Ishikawa (cell line): ENCODE data around the gene APBA2.

ENCODE experiments used
- CEBPB ChIP-seq: IDR thresholded peaks from 2 replicates; pipeline ENCODE4 v1.6.1; 2012
- CREB1 ChIP-seq: IDR thresholded peaks from 2 replicates; pipeline ENCODE4 v1.6.1; 2012; ENCODE audit warnings: low read depth
- EGR1 ChIP-seq: IDR thresholded peaks from 2 replicates; pipeline ENCODE4 v1.6.1; 2012
- EP300 ChIP-seq: IDR thresholded peaks from 2 replicates; pipeline ENCODE4 v1.6.1; 2012; ENCODE audit warnings: borderline replicate concordance
- FOXM1 ChIP-seq: IDR thresholded peaks from 2 replicates; pipeline ENCODE4 v1.6.1; 2012; ENCODE audit warnings: low read depth, borderline replicate concordance
- NFIC ChIP-seq: IDR thresholded peaks from 2 replicates; pipeline ENCODE4 v1.6.1; 2012
- RAD21 ChIP-seq: IDR thresholded peaks from 2 replicates; pipeline ENCODE4 v1.6.1; 2012; ENCODE audit warnings: low read depth
- TAF1 ChIP-seq: IDR thresholded peaks from 2 replicates; pipeline ENCODE4 v1.6.1; 2012; ENCODE audit warnings: low read depth, mild to moderate bottlenecking
- TCF12 ChIP-seq: IDR thresholded peaks from 2 replicates; pipeline ENCODE4 v1.6.1; 2012; ENCODE audit warnings: low read depth
- TEAD4 ChIP-seq: IDR thresholded peaks from 2 replicates; pipeline ENCODE4 v1.6.1; 2012
- YY1 ChIP-seq: IDR thresholded peaks from 2 replicates; pipeline ENCODE4 v1.6.1; 2012; ENCODE audit warnings: low read depth
- ZBTB7A ChIP-seq: IDR thresholded peaks from 2 replicates; pipeline ENCODE4 v1.6.1; 2012; ENCODE audit warnings: low read depth
- TF ChIP-seq, protein P1 (sequence below): IDR thresholded peaks from 2 replicates; pipeline ENCODE4 v1.6.1; 2012
- TF ChIP-seq, protein P2 (sequence below): IDR thresholded peaks from 2 replicates; pipeline ENCODE4 v1.6.1; 2012
- TF ChIP-seq, protein P3 (sequence below): IDR thresholded peaks from 2 replicates; pipeline ENCODE4 v1.6.1; 2012; ENCODE audit warnings: low read depth, mild to moderate bottlenecking

Gene APBA2

DNA sequence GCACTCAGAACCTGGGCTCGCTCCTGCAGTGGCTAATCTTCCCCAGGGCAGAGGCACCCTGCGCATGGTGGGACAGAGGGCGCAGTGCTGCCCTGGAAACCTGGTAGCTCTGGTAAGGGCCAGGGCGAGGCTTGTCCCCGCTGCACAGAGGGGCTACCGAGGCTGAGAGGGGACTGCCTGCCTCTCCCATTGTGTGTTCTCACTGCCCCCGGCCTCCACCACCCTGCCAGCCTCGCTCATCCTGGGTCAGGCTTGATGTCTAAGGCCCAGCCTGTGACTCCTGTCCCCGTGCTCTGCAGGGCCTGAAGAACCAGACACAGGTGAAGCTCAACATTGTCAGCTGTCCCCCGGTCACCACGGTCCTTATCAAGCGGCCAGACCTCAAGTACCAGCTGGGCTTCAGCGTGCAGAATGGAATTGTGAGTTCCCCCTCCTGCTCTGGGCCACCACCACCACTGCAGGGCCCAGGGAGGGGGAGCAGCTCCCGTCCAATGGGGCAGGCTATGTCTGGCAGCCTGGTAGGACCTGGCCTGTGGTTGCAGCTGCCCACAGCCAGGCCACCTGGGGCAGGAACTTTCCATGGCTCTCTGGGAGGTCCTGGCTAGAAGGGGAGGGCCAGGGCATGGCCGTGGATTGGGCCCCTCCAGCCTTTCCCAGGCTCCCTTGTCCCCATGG is 222.3 kb downstream of the APBA2 start:
- TF ChIP-seq RAD21: no peak
- no peak for TF ChIP-seq EP300
- no peak for TF ChIP-seq TCF12
- TF ChIP-seq, protein P1, sequence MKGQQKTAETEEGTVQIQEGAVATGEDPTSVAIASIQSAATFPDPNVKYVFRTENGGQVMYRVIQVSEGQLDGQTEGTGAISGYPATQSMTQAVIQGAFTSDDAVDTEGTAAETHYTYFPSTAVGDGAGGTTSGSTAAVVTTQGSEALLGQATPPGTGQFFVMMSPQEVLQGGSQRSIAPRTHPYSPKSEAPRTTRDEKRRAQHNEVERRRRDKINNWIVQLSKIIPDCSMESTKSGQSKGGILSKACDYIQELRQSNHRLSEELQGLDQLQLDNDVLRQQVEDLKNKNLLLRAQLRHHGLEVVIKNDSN: no peak
- no peak for TF ChIP-seq FOXM1
- no peak for TF ChIP-seq EGR1

DNA sequence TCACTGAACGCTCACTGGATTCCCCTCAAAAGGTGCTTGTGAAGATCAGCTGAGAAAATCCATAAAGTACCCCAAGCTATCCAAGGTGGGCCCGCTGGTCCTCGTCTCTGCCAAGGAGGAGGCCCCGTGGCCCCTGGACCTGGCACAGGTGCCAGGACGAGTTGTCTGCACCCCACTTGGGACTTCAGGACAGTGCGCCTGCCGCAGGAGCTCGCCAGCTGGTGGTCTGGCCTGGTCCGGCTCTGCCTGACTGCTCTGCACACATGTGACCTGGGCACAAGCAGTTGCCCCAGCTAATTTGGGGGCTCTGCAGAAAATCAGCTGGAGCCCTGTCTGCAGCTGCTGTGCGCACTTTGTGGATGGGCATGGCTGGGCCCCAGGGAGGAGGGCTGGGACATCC is 224.0 kb downstream of the APBA2 start:
- TF ChIP-seq, protein P1: no peak

DNA sequence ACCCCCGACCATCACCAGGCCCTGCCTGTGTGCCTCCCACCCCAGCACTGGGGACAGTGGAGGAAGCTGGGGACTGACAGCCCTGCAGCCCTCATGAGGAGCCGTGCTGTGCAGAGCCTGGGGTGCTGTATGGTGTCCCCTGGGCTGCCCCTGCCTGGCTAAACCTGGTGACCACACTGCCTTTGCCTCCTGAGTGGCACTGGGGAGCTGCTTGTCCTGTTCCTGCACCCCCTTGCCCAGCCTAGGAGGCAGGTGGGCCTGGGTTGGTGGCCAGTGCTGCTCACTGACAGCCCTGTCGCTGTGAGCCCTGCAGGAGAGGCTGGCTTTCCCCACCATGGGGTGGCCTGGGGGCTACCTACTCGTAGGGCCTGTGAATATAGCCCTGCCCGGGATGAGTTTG is 224.4 kb downstream of the APBA2 start:
- TF ChIP-seq CREB1 (no peak), TEAD4 (no peak), EP300 (no peak), TCF12 (no peak), TAF1 (no peak), ZBTB7A (no peak), NFIC (no peak)
- TF ChIP-seq, protein P2, sequence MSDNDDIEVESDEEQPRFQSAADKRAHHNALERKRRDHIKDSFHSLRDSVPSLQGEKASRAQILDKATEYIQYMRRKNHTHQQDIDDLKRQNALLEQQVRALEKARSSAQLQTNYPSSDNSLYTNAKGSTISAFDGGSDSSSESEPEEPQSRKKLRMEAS: no peak
- TF ChIP-seq, protein P1: no peak

DNA sequence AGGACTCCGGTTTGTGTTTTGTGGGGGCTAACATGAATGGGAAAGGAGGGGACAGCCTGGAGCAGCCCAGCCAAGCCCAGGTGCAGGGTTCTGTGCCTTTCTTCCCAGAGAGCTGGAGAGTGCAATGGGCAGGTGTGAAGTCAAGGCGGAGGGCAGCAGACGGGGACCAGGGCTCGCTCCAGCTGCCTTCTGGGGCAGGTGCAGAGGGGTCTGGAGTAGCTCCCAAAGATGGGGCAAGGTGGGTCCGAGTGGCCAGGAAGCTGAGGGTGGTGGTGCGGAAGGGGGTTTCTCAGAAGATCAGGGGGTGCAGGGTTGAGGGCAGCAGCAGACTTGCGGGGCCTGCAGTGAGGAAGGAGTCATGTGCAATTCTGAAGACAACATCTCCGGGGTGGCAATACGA is 225.0 kb downstream of the APBA2 start:
- TF ChIP-seq ZBTB7A (no peak), YY1 (no peak), TAF1 (no peak), CEBPB (no peak), NFIC (no peak), FOXM1 (no peak), EP300 (no peak), TEAD4 (no peak), TCF12 (no peak), EGR1 (no peak), CREB1 (no peak), RAD21 (no peak)
- TF ChIP-seq, protein P1: no peak
- TF ChIP-seq, protein P3, sequence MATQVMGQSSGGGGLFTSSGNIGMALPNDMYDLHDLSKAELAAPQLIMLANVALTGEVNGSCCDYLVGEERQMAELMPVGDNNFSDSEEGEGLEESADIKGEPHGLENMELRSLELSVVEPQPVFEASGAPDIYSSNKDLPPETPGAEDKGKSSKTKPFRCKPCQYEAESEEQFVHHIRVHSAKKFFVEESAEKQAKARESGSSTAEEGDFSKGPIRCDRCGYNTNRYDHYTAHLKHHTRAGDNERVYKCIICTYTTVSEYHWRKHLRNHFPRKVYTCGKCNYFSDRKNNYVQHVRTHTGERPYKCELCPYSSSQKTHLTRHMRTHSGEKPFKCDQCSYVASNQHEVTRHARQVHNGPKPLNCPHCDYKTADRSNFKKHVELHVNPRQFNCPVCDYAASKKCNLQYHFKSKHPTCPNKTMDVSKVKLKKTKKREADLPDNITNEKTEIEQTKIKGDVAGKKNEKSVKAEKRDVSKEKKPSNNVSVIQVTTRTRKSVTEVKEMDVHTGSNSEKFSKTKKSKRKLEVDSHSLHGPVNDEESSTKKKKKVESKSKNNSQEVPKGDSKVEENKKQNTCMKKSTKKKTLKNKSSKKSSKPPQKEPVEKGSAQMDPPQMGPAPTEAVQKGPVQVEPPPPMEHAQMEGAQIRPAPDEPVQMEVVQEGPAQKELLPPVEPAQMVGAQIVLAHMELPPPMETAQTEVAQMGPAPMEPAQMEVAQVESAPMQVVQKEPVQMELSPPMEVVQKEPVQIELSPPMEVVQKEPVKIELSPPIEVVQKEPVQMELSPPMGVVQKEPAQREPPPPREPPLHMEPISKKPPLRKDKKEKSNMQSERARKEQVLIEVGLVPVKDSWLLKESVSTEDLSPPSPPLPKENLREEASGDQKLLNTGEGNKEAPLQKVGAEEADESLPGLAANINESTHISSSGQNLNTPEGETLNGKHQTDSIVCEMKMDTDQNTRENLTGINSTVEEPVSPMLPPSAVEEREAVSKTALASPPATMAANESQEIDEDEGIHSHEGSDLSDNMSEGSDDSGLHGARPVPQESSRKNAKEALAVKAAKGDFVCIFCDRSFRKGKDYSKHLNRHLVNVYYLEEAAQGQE: no peak

DNA sequence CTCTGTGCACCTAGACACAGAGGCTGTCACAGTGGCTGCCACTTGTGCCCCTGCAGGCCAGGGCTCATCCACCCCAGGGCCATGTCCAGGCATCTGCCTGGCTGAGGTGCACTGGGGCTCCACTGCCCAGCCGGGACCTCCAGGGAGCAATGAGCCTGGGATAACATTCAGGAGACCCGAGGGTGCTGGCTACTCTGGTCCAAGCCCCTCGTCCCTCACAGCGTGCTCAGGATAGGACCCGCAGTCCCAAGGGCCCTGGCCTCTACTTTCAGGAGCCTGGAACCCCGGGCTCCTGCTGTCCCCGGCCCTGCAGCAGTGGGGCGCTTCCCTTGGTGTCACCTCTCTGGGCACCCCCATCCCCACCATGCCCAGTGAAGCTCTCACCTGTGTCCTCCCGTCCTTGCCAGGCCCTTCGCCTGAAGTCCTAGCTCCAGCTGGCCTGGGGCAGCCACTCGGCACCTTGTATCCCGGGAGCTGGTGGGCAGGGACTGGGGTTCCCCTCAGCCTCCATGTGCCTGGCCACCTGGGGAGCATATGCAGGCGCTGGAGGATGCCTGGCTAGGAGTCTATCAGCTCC is 226.0 kb downstream of the APBA2 start:
- TF ChIP-seq TAF1 (no peak), ZBTB7A (no peak), EGR1 (no peak), CEBPB (no peak), NFIC (no peak), YY1 (no peak), CREB1 (no peak), TCF12 (no peak), FOXM1 (no peak)
- TF ChIP-seq, protein P2: no peak
- TF ChIP-seq, protein P1: no peak

DNA sequence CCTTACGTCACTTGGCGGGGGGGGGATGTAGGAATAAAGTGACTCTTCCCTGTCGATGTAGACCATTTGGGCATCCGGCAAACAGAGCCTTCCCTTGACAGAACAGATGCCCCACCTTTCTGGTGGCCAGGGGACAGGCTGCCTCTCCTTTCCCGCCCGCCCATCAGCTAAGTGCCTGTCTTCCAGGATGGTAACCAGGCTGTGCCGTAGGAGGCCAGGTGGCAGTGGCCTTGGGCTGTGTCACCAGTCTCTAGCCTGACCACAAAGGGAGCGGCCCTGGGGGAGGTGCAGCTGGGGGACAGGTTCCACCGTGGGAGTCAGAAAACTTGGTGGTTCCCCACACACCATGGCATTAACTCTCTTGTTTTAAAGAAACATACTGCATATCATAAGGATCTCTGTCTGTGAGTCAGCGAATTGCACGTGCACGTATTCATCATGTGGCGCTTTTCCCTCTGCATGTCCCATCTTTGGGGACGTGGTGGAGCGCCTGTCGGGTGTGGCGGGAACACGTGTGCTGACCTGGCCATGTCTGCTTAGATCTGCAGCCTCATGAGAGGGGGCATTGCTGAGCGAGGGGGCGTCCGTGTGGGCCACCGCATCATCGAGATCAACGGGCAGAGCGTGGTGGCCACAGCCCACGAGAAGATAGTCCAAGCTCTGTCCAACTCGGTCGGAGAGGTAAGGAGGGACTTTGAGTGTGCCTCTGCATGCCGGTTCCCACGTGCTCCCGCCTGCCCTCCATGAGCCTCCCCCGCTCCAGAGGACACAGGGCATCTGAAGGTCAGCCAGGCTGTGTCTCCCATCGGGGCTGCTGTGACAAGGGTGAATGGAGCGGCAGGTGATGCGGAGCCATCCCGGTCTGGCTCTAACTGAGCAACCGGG is 227.8 kb downstream of the APBA2 start:
- no peak for TF ChIP-seq TEAD4
- TF ChIP-seq, protein P3: no peak
- TF ChIP-seq YY1: no peak
- TF ChIP-seq, protein P1: no peak
- no peak for TF ChIP-seq FOXM1
- TF ChIP-seq CREB1: no peak
- TF ChIP-seq RAD21: no peak
- TF ChIP-seq, protein P2: no peak
- TF ChIP-seq NFIC: no peak
